Uterus (tissue), 4 donors: ENCODE measurements around the gene VWC2. TPM values are rescaled to one million over a fixed set of nuclear protein-coding genes. Genes with fewer than 3 reads are reported as not detected.
"Not testable (repeated sequence)": the region's sequence is repeated elsewhere in the genome, so short reads cannot be mapped to it uniquely, and the experiment has no call there.

ENCODE experiments used
- DNase-seq, 2 donors: peaks; one replicate each; pipeline ENCODE4 v3.0.0-alpha.2; 2019 to 2020
- H3K27ac ChIP-seq, 2 donors: fragments of 200-600 bp; sonication (generic); 1 replicate in 1 of 2; 2 replicates in 1 of 2; pipeline ENCODE4 v1.5.1; 2016 to 2018
- H3K27me3 ChIP-seq, 2 donors: fragments of 200-600 bp; sonication (generic); one replicate each; pipeline ENCODE4 v1.5.1; 2018 to 2019; ENCODE audit warnings: control low read depth in 1 of 2
- H3K36me3 ChIP-seq, 2 donors: fragments of 200-600 bp; sonication (generic); one replicate each; pipeline ENCODE4 v1.5.1; 2019; ENCODE audit warnings: control low read depth in 1 of 2
- H3K4me1 ChIP-seq, 2 donors: fragments of 200-600 bp; sonication (generic); one replicate each; pipeline ENCODE4 v1.5.1; 2018 to 2019; ENCODE audit warnings: control low read depth in 1 of 2
- H3K4me3 ChIP-seq, 2 donors: fragments of 200-600 bp; sonication (generic); 1 replicate in 1 of 2; 2 replicates in 1 of 2; pipeline ENCODE4 v1.5.1; 2018 to 2019; ENCODE audit warnings: mild to moderate bottlenecking in 1 of 2
- H3K9me3 ChIP-seq, 2 donors: fragments of 200-600 bp; sonication (generic); one replicate each; pipeline ENCODE4 v1.5.1; 2019; ENCODE audit warnings: control low read depth in 1 of 2
- CTCF ChIP-seq, 4 experiments: fragments of 200-600 bp in 2 of 4; fragments of 450-650 bp in 2 of 4; sonication (generic) in 2 of 4; IDR thresholded peaks; one replicate each; pipeline ENCODE4 v1.5.1; 2016 to 2019; ENCODE audit warnings: antibody characterized with exemption in 4 of 4, mild to moderate bottlenecking in 2 of 4, moderate library complexity in 1 of 4
- POLR2A ChIP-seq, 2 donors: fragments of 450-650 bp; IDR thresholded peaks; one replicate each; pipeline ENCODE4 v1.6.1; 2016; ENCODE audit warnings: antibody characterized with exemption in 2 of 2, mild to moderate bottlenecking in 1 of 2, moderate library complexity in 1 of 2
- intact Hi-C: fragments of 100-400 bp; cut with DNase I; formaldehyde crosslinking; loops from one replicate; pipeline ENCODE4 v1.15.1; 2023; ENCODE audit warnings: low total_unique reads
- total RNA-seq, 4 donors: library from RNA; depleted of rRNA in 3 of 4; stranded (reverse); fragments of >200 nt in 3 of 4; gene quantifications; one replicate each; pipeline versions ENCODE4 v1.1.0 to v1.2.4, GENCODE V29; 2014 to 2023
- donor health status: DM: yes; HTN: yes; CAD: no.

Gene VWC2
- total RNA-seq, 4 donors from 2014 or later = under 0.01 to 1.9 (median 0.91) TPM; not detected in 1

GRCh38 chr7:49848211-49848841, 74.9 kb downstream of the VWC2 start:
- no peak for DNase-seq
- no peak for TF ChIP-seq CTCF (IDR thresholded peaks at IDR 0.05)
- TF ChIP-seq POLR2A (IDR thresholded peaks at IDR 0.05) = no peak
- Histone ChIP-seq H3K9me3 (no peaks in the 10 kb centered on the region), H3K36me3 (no peaks in the 10 kb centered on the region), H3K27ac (no peak overlapping the region), H3K4me1 (no peaks in the 10 kb centered on the region), H3K4me3 (no peak overlapping the region), H3K27me3 (no peaks in the 10 kb centered on the region)
- intact Hi-C loops = no loop called here

- TF ChIP-seq CTCF (IDR thresholded peaks at IDR 0.05) (no peak), POLR2A (IDR thresholded peaks at IDR 0.05) (no peak)
- no peak for DNase-seq
- H3K9me3 ChIP-seq = no peaks in the 10 kb centered on the region
- H3K27me3 ChIP-seq = no peaks in the 10 kb centered on the region
- intact Hi-C loops = no loop called here
- H3K27ac ChIP-seq = no peak overlapping the region
- no peaks in the 10 kb centered on the region for H3K36me3 ChIP-seq
- H3K4me3 ChIP-seq = no peak overlapping the region
- H3K4me1 ChIP-seq = no peaks in the 10 kb centered on the region
These were observed 77.6 kb downstream of the VWC2 start for GRCh38 chr7:49850921-49851613.

GRCh38 chr7:49851614-49851934, 78.1 kb downstream of the VWC2 start:
- intact Hi-C loops, DNase-seq, H3K4me3 ChIP-seq, H3K36me3 ChIP-seq, H3K4me1 ChIP-seq, H3K27me3 ChIP-seq, H3K27ac ChIP-seq, H3K9me3 ChIP-seq: not testable (repeated sequence)

- DNase-seq = peak; percentile 26 to 29
- H3K27me3 ChIP-seq = no peaks in the 10 kb centered on the region
- intact Hi-C loops = no loop called here
- TF ChIP-seq CTCF (IDR thresholded peaks at IDR 0.05) (peak; percentile 63 to 70 (median 68)), POLR2A (IDR thresholded peaks at IDR 0.05) (no peak)
- no peaks in the 10 kb centered on the region for H3K36me3 ChIP-seq
- no peaks in the 10 kb centered on the region for H3K4me1 ChIP-seq
- no peak overlapping the region for H3K4me3 ChIP-seq
- no peak overlapping the region for H3K27ac ChIP-seq
- no peaks in the 10 kb centered on the region for H3K9me3 ChIP-seq
These were observed 79.4 kb downstream of the VWC2 start for GRCh38 chr7:49852619-49853462.

GRCh38 chr7:49855281-49855980, 82.0 kb downstream of the VWC2 start:
- Histone ChIP-seq H3K27ac (no peak overlapping the region), H3K27me3 (no peaks in the 10 kb centered on the region), H3K9me3 (no peaks in the 10 kb centered on the region), H3K36me3 (no peaks in the 10 kb centered on the region), H3K4me3 (no peak overlapping the region), H3K4me1 (no peaks in the 10 kb centered on the region)
- no peak for DNase-seq
- TF ChIP-seq POLR2A (IDR thresholded peaks at IDR 0.05) = no peak
- TF ChIP-seq CTCF (IDR thresholded peaks at IDR 0.05) = no peak
- intact Hi-C loops = no loop called here
